ENCODE measurements around the gene NEDD9.

DNA sequence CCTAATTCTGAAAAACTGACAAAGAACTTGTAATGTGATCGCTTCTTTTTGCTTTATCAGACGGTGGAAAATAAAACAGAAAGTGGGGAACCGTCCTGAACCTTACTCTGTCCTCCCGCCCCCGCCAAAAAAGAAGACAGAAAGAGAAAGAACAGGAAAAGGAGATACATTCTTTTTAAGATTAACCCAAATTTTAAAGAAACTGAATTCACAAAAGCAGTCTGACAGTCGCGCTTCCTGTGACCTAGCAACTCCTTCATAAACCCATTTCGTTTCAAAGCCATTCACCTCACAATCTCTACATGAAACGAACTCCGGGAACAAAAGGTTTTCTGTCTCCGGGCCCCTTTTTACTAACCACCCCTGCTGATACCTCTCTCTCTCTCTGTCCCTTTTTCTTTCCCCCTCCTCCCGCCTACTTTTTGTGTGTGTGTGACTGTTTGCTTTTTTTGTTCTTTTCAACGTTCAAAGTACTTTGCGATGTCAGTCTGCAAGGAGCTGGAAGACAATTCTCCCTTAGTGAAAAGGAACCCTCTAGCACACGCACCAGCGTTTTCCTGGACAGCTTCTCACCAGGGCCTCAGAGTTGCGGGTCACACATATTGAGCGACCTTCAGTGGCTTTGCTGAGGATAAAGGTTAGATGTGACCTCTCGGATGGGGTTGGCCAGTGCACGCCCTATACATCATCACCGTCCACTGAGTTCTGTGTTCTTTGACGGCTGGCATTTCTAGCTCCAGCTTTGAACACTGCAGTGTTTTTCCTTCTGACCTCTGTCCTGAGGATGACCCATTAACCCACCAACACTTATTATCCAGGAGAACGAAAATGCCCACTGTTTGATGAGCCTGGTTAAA lies 530 bp upstream of the NEDD9 start:
- TF ChIP-seq CTCF (IDR thresholded peaks at IDR 0.05 in 4 of 5, conservative IDR thresholded peaks at IDR 0.05 in 1 of 5) (no peak), POLR2A (IDR thresholded peaks at IDR 0.05) (peak; percentile 16 to 48)

All from gastrocnemius medialis (tissue), 4 donors.